Kidney (tissue), 14 donors: ENCODE results near the gene GATA2. TPM values are rescaled to one million over a fixed set of nuclear protein-coding genes. Genes with fewer than 3 reads are reported as not detected.
A peak's percentile ranks its signal among the peaks of the same experiment; 100 is the strongest.

ENCODE experiments used
- DNase-seq, 5 donors: peaks; one replicate each; pipeline ENCODE4 v3.0.0-alpha.2; 2013 to 2020
- FAIRE-seq: peaks from 2 replicates; lab custom pipeline; 2012; peaks lifted over from hg19 to GRCh38; lab: Jason Lieb, UNC
- H3K27ac ChIP-seq, 2 donors: one replicate each; pipeline ENCODE4 v1.7.0; 2013; ENCODE audit warnings: low read depth in 2 of 2, low read length in 2 of 2, inconsistent platforms in 1 of 2
- H3K27me3 ChIP-seq: one replicate; pipeline ENCODE4 v1.7.1; 2013; ENCODE audit warnings: low read length, inconsistent platforms; ENCODE audit not compliant: control insufficient read depth, insufficient read depth
- H3K36me3 ChIP-seq, 3 donors: one replicate each; pipeline versions ENCODE4 v1.7.0 to v1.7.1; 2013; ENCODE audit warnings: low read length in 3 of 3, control low read depth in 1 of 3, inconsistent platforms in 1 of 3; ENCODE audit not compliant: insufficient read depth in 3 of 3, control insufficient read depth in 2 of 3
- H3K4me1 ChIP-seq, 3 donors: one replicate each; pipeline versions ENCODE4 v1.7.0 to v1.7.1; 2013; ENCODE audit warnings: low read length in 3 of 3, inconsistent platforms in 1 of 3, low read depth in 1 of 3; ENCODE audit not compliant: control insufficient read depth in 2 of 3, insufficient read depth in 2 of 3
- H3K4me3 ChIP-seq, 3 donors: one replicate each; pipeline versions ENCODE4 v1.7.0 to v1.8.1; 2013; ENCODE audit warnings: low read length in 3 of 3, control low read depth in 1 of 3, inconsistent platforms in 1 of 3
- H3K9ac ChIP-seq, 3 donors: one replicate each; pipeline versions ENCODE4 v1.7.0 to v1.7.1; 2013; ENCODE audit warnings: low read length in 3 of 3, control low read depth in 1 of 3, inconsistent platforms in 1 of 3
- H3K9me3 ChIP-seq, 3 donors: one replicate each; pipeline versions ENCODE4 v1.7.0 to v1.7.1; 2013; ENCODE audit warnings: low read length in 3 of 3, control low read depth in 1 of 3, inconsistent platforms in 1 of 3; ENCODE audit not compliant: control insufficient read depth in 2 of 3, insufficient read depth in 1 of 3
- intact Hi-C: fragments of 100-400 bp; cut with DNase I; formaldehyde crosslinking; loops from one replicate; pipeline ENCODE4 v1.11.1; 2022
- polyA plus RNA-seq: library from polyadenylated mRNA; stranded (reverse); fragments of 350-450 nt; fragmentation: Illumina TruSeq; extraction: RNeasy Lipid Tissue Mini Kit (QIAGEN cat#74804); gene quantifications from one replicate; pipeline ENCODE4 v1.2.3, GENCODE V29; 2014; ENCODE audit warnings: low read depth, low replicate concordance; ENCODE audit not compliant: insufficient read depth
- total RNA-seq: library from RNA; stranded (reverse); fragmentation: NEBNext Ultra II Directional; extraction: Animal tissue kit (Norgen Biotek cat#: 25700); gene quantifications from one replicate; pipeline ENCODE4 v1.2.1, GENCODE V29; 2021
- TF ChIP-seq, protein P1 (sequence below): IDR thresholded peaks from 3 replicates; pipeline ENCODE4 v1.5.1; 2012; ENCODE audit warnings: mild to moderate bottlenecking, moderate library complexity, borderline replicate concordance; ENCODE audit not compliant: insufficient read depth; ENCODE audit errors: extremely low read depth
- donor health status: control.
- donor health status: control.
- donor health status: control.
- donor health status: control.
- donor health status: control.
- donor health status: DM: yes; HTN: yes; CAD: no.
- donor health status: Normal renal cell carcinoma (clear cell type).

The GATA2 gene
- total and polyA plus RNA-seq, 2 donors from 2014 or later, result 22.9 to 31.4 TPM

GRCh38 chr3:128496602-128497304 lies 3.8 kb upstream of the GATA2 start:
- peak overlapping the region in 1 of 3 donors; percentile 4 for H3K9ac ChIP-seq
- H3K36me3 ChIP-seq, result no peaks in the 10 kb centered on the region
- peaks cover 28% of the 10 kb centered on the region for H3K27me3 ChIP-seq
- no peaks in the 10 kb centered on the region for H3K9me3 ChIP-seq
- H3K4me1 ChIP-seq, result peaks cover 0 to 9% (median 0%) of the 10 kb centered on the region in 3 donors
- intact Hi-C loops, result loop anchor here (10.0 kb wide), 1 partner anchor 322 kb away; no protein-coding TSS in a partner anchor
- DNase-seq (peak in 4 of 5 donors; percentile 54 to 87 (median 67)), FAIRE-seq (no peak)
- TF ChIP-seq, protein P1, sequence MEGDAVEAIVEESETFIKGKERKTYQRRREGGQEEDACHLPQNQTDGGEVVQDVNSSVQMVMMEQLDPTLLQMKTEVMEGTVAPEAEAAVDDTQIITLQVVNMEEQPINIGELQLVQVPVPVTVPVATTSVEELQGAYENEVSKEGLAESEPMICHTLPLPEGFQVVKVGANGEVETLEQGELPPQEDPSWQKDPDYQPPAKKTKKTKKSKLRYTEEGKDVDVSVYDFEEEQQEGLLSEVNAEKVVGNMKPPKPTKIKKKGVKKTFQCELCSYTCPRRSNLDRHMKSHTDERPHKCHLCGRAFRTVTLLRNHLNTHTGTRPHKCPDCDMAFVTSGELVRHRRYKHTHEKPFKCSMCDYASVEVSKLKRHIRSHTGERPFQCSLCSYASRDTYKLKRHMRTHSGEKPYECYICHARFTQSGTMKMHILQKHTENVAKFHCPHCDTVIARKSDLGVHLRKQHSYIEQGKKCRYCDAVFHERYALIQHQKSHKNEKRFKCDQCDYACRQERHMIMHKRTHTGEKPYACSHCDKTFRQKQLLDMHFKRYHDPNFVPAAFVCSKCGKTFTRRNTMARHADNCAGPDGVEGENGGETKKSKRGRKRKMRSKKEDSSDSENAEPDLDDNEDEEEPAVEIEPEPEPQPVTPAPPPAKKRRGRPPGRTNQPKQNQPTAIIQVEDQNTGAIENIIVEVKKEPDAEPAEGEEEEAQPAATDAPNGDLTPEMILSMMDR, result no peak
- no peak overlapping the region for H3K27ac ChIP-seq
- H3K4me3 ChIP-seq, result peak overlapping the region in 2 of 3 donors; percentile 42 to 55

DNA sequence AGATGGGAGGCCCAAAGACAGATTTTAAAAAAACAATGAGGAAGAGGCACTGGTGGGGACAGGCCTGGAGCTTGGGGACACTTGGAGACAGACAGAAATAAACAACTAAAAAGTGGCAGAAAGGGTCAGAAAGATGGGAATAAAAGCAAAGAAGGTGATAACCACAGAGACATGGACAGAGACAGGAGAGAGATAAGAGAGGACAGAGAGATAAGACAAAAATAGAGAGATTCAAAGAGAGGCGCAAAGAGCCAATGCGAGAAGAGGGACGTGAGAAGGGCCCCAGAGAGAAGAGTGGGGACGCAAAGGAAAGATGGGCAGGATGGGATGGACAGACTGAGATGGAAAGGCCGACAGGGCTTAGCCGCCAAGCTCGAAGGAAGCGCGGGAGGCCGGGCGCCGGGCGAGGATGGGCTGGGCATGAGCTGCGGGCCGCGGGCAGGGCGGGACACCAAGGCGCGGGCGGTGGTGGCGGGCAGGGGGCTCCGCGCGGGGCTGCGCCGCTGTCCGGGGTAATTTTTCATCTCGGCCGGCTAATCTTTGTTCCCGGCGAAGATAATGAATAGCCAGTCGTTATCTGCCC lies 3.1 kb upstream of the GATA2 start:
- TF ChIP-seq, protein P1, result no peak
- peaks cover 0 to 9% (median 0%) of the 10 kb centered on the region in 3 donors for H3K4me1 ChIP-seq
- no peak overlapping the region for H3K9ac ChIP-seq
- peak in 1 of 5 donors; percentile 0 for DNase-seq
- no peaks in the 10 kb centered on the region for H3K36me3 ChIP-seq
- no peaks in the 10 kb centered on the region for H3K9me3 ChIP-seq
- intact Hi-C loops, result loop anchor here (10.0 kb wide), 1 partner anchor 321 kb away; no protein-coding TSS in a partner anchor
- H3K27ac ChIP-seq, result no peak overlapping the region
- H3K27me3 ChIP-seq, result peaks cover 35% of the 10 kb centered on the region
- H3K4me3 ChIP-seq, result no peak overlapping the region
- no peak for FAIRE-seq

GRCh38 chr3:128495435-128495970 lies 2.5 kb upstream of the GATA2 start:
- H3K36me3 ChIP-seq, result no peaks in the 10 kb centered on the region
- intact Hi-C loops, result loop anchor here (10.0 kb wide), 1 partner anchor 321 kb away; no protein-coding TSS in a partner anchor
- peak in 1 of 5 donors; percentile 8 for DNase-seq
- H3K9me3 ChIP-seq, result no peaks in the 10 kb centered on the region
- H3K4me3 ChIP-seq, result no peak overlapping the region
- TF ChIP-seq, protein P1, result no peak
- no peak overlapping the region for H3K9ac ChIP-seq
- no peak overlapping the region for H3K27ac ChIP-seq
- FAIRE-seq, result no peak
- peaks cover 39% of the 10 kb centered on the region for H3K27me3 ChIP-seq
- H3K4me1 ChIP-seq, result peaks cover 0 to 9% (median 0%) of the 10 kb centered on the region in 3 donors
